Measurements from ENCODE around the gene LY86. TPM values are rescaled to one million over a fixed set of nuclear protein-coding genes. Genes with fewer than 3 reads are reported as not detected.

Gene LY86
- total and polyA plus RNA-seq, 2 donors (not counting 1 experiment from before 2014, with no cell fraction given), result not detected

DNA sequence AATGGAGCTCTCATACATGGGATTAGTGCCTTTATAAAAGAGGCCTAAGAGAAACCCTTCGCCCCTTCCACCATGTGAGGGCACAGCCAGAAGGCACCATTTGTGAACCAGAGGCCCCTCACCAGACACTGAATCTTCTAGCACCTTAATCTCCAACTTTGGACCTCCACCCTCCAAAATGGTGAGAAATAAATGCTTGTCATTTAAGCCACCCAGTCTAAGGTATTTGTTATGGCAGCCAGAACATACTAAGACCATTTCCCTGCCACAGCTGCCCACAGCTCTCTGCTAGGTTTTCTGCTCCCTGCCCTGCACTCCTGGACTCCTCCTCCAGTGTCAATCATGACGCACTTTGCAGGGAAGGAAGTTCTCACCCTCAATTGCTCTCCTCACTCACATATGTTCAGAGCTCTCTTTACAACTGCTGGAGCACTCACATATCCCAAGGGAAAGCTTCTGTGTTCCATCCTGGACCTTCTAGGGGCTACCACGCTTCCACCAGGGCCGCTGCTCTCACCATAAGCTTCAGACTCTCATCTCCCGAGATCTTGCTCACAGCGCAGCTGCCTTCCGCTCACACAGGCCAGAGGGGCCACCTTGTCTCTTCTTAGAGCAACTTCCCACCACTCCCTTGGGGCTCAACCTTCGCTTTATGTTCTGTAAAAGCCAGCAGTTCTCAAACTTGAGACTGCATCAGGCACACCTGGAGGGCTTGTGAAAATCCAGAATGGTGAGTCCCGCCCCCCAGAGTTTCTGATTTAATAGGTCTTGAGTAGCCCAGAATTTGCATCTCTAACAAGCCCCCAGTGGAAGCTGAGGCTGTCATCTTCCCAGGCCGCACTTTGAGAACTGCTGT, 1.6 kb upstream of the LY86 start:
- no peak for TF ChIP-seq EZH2 (IDR thresholded peaks at IDR 0.05; ENCODE audit: low read length, missing control alignments)
- no peaks in the 10 kb centered on the region for H3K27me3 ChIP-seq (ENCODE audit: control insufficient read depth, insufficient read depth, low read length)
- H3K9me3 ChIP-seq (ENCODE audit: control insufficient read depth, insufficient read depth, low read depth, low read length), result no peaks in the 10 kb centered on the region
- no peaks in the 10 kb centered on the region for H3K36me3 ChIP-seq (ENCODE audit: control insufficient read depth, insufficient read depth, low read length)
- H4K20me1 ChIP-seq (ENCODE audit: control insufficient read depth, extremely low read depth, insufficient read depth, low read length), result no peaks in the 10 kb centered on the region
- no peaks in the 10 kb centered on the region for H3K79me2 ChIP-seq (ENCODE audit: control insufficient read depth, insufficient read depth, low read length)
- no peak overlapping the region for H2AFZ ChIP-seq (ENCODE audit: low read length)
- no peak overlapping the region for H3K4me3 ChIP-seq (replicated peaks in 1 of 4; ENCODE audit: control extremely low read depth in 1 of 4, insufficient read depth in 1 of 4, low read depth in 3 of 4, low read length in 4 of 4)
- no peak for DNase-seq (ENCODE audit: low read depth in 2 of 2)
- no peak overlapping the region for H3K27ac ChIP-seq (ENCODE audit: insufficient read depth, low read length)
- H3K9ac ChIP-seq (ENCODE audit: insufficient read depth, low read length), result no peak overlapping the region
- H3K4me2 ChIP-seq (ENCODE audit: extremely low read depth, insufficient read depth, low read length), result no peak overlapping the region
- no peaks in the 10 kb centered on the region for H3K4me1 ChIP-seq (ENCODE audit: control insufficient read depth, extremely low read depth, insufficient read depth, low read length)

DNA sequence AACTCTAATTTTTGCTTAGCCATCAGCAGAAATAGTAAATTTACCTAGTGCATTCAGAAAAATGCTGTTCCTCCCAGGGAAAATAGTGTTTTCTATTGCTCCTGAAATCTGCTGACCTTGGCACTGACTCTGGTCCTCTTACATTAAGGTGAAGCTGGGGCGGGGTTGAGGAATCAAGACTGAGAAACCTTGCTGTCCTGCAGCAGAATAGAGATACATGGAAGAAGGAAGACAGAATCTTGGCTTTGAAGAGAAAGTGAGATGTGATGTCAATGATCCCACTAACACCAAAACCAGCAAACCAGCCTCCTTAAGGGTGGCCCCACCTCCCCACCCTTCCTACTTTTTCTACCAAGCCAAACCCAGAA, 840 bp upstream of the LY86 start:
- Histone ChIP-seq H3K9ac (ENCODE audit: insufficient read depth, low read length) (no peak overlapping the region), H3K36me3 (ENCODE audit: control insufficient read depth, insufficient read depth, low read length) (no peaks in the 10 kb centered on the region), H3K27ac (ENCODE audit: insufficient read depth, low read length) (no peak overlapping the region), H3K4me2 (ENCODE audit: extremely low read depth, insufficient read depth, low read length) (no peak overlapping the region), H2AFZ (ENCODE audit: low read length) (no peak overlapping the region), H3K4me3 (replicated peaks in 1 of 4; ENCODE audit: control extremely low read depth in 1 of 4, insufficient read depth in 1 of 4, low read depth in 3 of 4, low read length in 4 of 4) (no peak overlapping the region), H3K9me3 (ENCODE audit: control insufficient read depth, insufficient read depth, low read depth, low read length) (no peaks in the 10 kb centered on the region), H3K27me3 (ENCODE audit: control insufficient read depth, insufficient read depth, low read length) (no peaks in the 10 kb centered on the region), H4K20me1 (ENCODE audit: control insufficient read depth, extremely low read depth, insufficient read depth, low read length) (no peaks in the 10 kb centered on the region), H3K79me2 (ENCODE audit: control insufficient read depth, insufficient read depth, low read length) (no peaks in the 10 kb centered on the region), H3K4me1 (ENCODE audit: control insufficient read depth, extremely low read depth, insufficient read depth, low read length) (no peaks in the 10 kb centered on the region)
- no peak for TF ChIP-seq EZH2 (IDR thresholded peaks at IDR 0.05; ENCODE audit: low read length, missing control alignments)
- TF ChIP-seq, protein P1, sequence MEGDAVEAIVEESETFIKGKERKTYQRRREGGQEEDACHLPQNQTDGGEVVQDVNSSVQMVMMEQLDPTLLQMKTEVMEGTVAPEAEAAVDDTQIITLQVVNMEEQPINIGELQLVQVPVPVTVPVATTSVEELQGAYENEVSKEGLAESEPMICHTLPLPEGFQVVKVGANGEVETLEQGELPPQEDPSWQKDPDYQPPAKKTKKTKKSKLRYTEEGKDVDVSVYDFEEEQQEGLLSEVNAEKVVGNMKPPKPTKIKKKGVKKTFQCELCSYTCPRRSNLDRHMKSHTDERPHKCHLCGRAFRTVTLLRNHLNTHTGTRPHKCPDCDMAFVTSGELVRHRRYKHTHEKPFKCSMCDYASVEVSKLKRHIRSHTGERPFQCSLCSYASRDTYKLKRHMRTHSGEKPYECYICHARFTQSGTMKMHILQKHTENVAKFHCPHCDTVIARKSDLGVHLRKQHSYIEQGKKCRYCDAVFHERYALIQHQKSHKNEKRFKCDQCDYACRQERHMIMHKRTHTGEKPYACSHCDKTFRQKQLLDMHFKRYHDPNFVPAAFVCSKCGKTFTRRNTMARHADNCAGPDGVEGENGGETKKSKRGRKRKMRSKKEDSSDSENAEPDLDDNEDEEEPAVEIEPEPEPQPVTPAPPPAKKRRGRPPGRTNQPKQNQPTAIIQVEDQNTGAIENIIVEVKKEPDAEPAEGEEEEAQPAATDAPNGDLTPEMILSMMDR (conservative IDR thresholded peaks at IDR 0.05 in 1 of 2, IDR thresholded peaks at IDR 0.05 in 1 of 2; ENCODE audit: low read depth in 1 of 2, low read length in 2 of 2), result no peak
- DNase-seq (ENCODE audit: low read depth in 2 of 2), result no peak

DNA sequence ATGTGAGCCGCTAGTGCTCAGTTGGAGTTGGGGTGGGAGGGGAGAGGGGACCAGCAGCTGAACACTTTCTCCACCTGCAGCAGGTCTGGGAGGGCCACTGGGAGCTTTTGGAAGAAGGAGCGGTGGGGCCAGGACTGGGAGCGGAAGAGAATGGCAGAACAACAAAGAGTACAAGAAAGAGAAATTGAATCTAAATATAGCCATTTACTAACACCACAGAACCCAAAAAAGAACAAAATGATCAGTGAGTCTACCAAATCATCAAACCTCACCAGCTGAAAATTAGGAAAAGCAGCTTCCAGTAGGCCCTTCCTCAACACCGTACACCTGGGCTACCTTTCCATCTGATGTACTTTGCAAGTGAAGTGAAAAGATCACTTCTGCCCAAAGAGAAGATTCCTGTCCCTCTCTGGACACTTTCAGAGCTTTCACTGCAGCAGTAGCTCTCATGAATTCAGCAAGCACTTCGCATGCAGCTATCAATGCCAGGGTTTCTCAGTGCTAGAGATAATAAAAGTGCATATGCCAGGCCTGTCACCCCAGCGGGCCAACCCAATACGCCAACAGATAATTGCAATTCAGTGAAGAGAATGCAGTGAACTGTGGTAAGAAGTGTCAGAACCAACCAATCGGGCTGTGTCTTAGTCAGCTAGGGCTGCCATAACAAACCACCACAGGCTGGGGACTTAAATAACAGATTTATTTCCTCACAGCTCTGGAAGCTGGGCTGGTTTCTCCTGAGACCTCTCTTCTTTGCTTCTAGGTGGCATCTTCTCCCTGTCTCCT, 597 bp downstream of the LY86 start:
- no peaks in the 10 kb centered on the region for H3K4me1 ChIP-seq (ENCODE audit: control insufficient read depth, extremely low read depth, insufficient read depth, low read length)
- H3K4me3 ChIP-seq (replicated peaks in 1 of 4; ENCODE audit: control extremely low read depth in 1 of 4, insufficient read depth in 1 of 4, low read depth in 3 of 4, low read length in 4 of 4), result no peak overlapping the region
- H3K9ac ChIP-seq (ENCODE audit: insufficient read depth, low read length), result no peak overlapping the region
- TF ChIP-seq, protein P1 (conservative IDR thresholded peaks at IDR 0.05 in 1 of 2, IDR thresholded peaks at IDR 0.05 in 1 of 2; ENCODE audit: low read depth in 1 of 2, low read length in 2 of 2), result no peak
- TF ChIP-seq EZH2 (IDR thresholded peaks at IDR 0.05; ENCODE audit: low read length, missing control alignments), result no peak
- H3K27ac ChIP-seq (ENCODE audit: insufficient read depth, low read length), result no peak overlapping the region
- DNase-seq (ENCODE audit: low read depth in 2 of 2), result no peak
- H3K27me3 ChIP-seq (ENCODE audit: control insufficient read depth, insufficient read depth, low read length), result no peaks in the 10 kb centered on the region
- no peaks in the 10 kb centered on the region for H3K79me2 ChIP-seq (ENCODE audit: control insufficient read depth, insufficient read depth, low read length)
- H3K4me2 ChIP-seq (ENCODE audit: extremely low read depth, insufficient read depth, low read length), result no peak overlapping the region
- H3K36me3 ChIP-seq (ENCODE audit: control insufficient read depth, insufficient read depth, low read length), result no peaks in the 10 kb centered on the region
- H2AFZ ChIP-seq (ENCODE audit: low read length), result no peak overlapping the region
- no peaks in the 10 kb centered on the region for H4K20me1 ChIP-seq (ENCODE audit: control insufficient read depth, extremely low read depth, insufficient read depth, low read length)
- H3K9me3 ChIP-seq (ENCODE audit: control insufficient read depth, insufficient read depth, low read depth, low read length), result no peaks in the 10 kb centered on the region
